HG03066 (cell line): ENCODE data around the gene SLC26A2.
"Not testable (repeated sequence)": the region's sequence is repeated elsewhere in the genome, so short reads cannot be mapped to it uniquely, and the experiment has no call there.

Experiments used
- ATAC-seq: cut with Tn5 transposase; IDR thresholded peaks from one replicate; pipeline ENCODE4 v1.9.1; 2021; ENCODE audit warnings: low read depth; ENCODE audit not compliant: unreplicated experiment

Gene SLC26A2

GRCh38 chr5:149936044-149936699 lies 24.4 kb upstream of the SLC26A2 start:
- ATAC-seq = no peak

- ATAC-seq = no peak
Measured at GRCh38 chr5:149936700-149937091, 23.9 kb upstream of the SLC26A2 start.

GRCh38 chr5:149937610-149938009 lies 22.9 kb upstream of the SLC26A2 start:
- ATAC-seq = no peak

GRCh38 chr5:149938279-149938678 lies 22.3 kb upstream of the SLC26A2 start:
- ATAC-seq = no peak

- ATAC-seq = no peak
Measured at GRCh38 chr5:149938791-149939358, 21.7 kb upstream of the SLC26A2 start.

DNA sequence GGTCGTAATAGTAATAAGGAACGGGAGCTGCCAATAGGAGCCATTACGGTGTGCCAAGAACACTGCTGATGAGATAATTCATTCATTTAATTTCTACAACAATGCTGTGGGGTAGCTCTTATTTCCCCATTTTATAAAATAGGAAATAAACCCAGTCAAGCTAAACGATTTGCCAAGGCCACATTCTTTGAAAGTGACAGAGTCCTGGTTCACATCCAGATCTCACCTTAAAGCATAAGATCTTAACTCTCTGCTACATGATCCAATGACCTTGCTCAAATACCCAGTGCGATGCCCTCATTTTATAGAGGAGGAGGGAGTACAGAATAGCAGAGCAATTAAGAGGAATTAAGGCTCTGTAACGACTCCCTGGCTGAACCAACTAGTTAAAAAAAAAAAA lies 21.0 kb upstream of the SLC26A2 start:
- no peak for ATAC-seq

DNA sequence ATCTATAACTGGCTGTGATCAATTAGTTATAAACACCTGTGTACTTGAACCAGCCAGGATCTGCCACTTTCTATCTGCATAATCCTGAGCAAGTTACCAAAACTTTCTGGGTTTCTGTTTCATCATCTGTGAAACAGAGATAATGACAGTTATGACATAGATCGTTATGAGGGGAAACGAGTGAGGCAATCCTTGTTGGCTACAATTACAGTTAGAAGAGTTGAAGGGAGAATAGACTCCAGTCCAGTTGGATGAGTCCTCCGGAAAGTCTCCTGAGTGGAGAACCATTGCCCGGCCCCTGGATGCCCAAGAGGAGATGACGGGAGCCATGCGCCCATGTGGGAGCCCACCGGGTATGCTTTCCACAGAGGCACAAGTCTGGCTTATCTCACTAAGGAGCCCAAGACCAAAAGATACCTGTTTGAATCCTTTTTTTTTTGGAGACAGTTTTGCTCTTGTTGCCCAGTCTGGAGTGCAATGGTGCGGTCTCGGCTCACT lies 20.4 kb upstream of the SLC26A2 start:
- ATAC-seq = no peak

DNA sequence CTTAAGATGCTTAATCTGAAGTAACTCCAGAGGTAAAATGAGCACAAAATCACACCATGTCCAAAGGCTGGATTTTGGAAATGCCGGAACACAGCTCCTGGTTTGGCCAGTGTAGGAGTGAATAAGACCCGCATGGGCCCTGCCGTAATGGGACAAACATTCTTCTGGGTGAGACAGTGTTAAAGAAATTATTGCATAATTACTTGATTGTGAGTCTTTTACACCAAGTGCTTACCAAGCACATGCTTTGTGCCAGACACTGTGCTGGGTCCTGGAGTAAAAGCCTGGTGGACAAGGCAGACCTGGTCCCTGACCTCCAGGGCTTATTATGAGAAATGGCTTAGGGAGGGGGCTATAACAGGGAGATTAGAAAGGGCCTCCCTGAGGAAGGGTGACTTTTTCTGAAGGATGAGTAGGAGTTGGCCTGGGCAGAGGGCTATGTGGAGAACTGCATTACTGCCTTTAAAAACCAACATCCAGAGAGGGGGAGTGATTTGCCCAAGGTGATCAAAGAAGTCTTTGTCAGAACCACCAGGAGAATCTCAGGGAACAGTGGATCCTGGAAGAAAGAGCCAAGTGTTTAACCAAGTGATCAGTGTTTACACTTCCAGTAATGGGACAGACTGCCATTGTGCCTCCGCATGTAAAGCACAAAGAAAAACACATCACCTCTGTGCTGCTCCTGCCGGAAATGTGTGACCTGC lies 19.5 kb upstream of the SLC26A2 start:
- ATAC-seq = no peak

GRCh38 chr5:149941795-149942194 lies 18.8 kb upstream of the SLC26A2 start:
- ATAC-seq = no peak

DNA sequence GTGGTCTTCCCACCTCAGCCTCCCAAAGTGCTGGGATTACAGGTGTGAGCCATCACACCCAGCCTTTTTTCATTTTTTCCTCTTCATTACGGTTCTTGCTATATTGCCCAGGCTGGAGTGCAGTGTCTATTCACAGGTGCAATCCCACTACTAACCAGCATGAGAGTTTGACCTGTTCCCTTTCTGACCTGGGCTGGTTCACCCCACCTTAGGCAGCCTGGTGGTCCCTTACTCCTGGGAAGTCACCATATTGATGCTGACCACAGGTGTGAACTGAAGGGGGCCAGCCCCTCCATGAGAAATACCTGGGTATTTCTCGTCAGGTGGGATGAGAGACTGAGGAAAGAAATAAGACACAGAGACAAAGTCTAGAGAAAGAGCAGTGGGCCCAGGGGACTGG lies 18.4 kb upstream of the SLC26A2 start:
- ATAC-seq = no peak

DNA sequence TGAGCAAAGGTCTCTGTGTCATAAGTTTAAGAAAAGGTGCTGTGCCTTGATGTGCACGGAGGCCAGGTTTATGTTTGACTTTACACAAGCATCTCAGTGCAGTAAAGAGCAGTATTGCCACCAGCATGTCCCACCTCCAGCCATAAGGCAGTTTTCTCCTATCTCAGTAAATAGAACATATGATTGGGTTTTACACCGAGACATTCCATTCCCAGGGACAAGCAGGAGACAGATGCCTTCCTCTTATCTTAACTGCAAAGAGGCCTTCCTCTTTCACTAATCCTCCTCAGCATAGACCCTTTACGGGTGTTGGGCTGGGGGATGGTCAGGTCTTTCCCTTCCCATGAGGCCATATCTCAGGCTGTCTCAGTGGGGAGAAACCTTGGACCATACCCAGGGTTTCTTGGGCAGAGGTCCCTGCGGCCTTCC lies 17.8 kb upstream of the SLC26A2 start:
- ATAC-seq = not testable (repeated sequence)

- ATAC-seq = not testable (repeated sequence)
Measured at GRCh38 chr5:149943177-149943949, 17.2 kb upstream of the SLC26A2 start.

DNA sequence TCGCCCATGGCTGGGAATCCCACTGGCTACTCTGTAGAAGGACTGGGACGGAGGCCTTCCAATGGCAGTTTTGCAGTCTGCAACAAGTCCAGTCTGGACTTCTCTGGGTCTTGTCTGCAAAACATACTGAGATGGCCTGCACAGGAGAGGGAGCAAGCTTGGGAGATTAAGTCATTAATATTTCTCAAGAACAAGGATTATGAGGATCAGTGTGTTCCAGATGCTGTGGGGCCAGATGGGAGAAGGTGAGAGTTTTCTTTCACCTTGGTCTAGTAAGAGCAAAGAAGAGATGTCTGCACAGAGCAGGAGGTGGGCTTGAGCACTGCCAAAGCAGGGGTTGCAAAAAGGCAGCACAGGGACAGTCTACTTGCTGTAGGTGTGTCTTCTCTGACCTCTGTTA lies 15.9 kb upstream of the SLC26A2 start, which contains the start of gene PDE6A:
TSS of gene PDE6A (minus strand) at position 128 of the 400 bp plus-strand sequence. CDS start at position 8, 120 bp downstream.
- no peak for ATAC-seq

DNA sequence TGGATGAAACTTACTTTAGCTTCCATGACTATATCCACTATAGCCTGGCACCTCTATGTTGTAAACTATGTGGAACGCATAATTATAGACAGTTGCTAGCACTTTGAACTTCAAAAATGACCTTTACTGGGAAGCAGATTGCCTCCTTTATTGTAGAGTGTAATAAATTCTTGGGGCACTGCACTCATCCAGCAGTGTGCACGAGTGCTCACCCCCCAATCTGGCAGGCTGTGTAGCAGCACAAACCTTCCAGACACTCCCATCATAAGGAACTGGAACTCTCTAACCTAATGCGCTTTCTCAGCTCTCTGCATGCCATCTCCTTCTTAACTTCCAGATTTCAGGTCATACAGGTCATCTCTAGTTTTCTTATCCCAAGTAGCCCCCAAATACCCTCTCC lies 14.4 kb upstream of the SLC26A2 start:
- ATAC-seq = no peak

- ATAC-seq = no peak
Measured at GRCh38 chr5:149948993-149949392, 11.6 kb upstream of the SLC26A2 start.

DNA sequence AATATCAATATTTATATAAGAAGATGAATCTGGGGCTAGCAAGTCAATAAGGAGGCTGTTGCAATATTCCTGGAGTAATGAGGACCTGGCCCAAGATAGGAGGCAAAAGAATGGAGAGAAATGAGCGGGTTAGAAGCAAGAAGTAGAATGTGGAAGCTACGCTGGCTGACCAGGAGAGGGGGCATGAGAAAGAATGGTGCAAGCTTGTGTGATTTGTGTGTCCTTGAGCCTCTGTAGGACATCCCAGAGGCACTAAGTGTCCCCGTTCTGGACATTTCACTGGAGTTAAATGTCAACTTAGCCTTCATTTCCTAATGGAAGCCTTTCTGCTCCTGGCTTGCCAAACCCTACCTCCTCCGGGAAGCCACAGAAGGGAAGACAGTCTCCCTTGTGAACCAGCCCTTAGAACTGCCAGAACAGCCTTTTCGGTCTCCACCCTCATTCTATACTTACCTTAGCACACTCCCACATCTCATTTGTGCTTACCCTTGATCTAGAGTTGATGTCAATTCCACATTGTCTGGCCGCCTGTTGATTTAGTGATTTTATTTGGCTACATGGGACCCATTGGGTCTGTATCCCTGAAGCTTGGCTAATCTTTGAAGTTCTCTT lies 9.3 kb upstream of the SLC26A2 start:
- no peak for ATAC-seq

DNA sequence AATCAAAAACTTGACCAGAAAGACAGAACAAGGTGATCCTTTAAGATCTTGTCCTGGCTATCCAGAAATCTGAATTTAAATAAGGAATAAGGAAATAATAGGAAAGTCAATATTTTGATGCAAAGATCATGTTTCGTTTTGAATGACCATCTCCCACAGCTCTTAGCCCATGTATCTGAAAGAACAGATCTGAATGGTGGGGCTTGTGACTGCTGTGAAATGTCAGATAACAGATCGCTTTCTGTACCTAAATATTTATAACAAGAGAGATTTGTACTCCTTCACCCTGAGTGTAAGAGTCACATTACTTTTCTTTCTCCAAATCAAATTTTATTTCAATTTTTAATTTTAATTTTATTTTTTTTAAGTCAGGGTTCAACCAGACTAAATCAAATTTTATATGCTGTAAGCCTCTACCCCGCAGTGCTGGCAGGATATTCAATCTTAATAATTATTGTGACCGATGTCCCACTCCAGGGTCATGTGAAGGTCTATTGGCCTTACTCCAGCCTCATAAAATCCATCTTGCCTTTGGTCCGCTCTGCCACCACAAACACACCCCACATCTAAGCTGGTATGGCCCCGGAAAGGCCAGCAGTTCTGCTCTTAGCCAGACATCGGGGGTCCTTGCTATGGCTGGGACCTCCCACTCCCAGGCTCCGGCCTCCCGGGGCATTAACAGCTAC lies 7.0 kb upstream of the SLC26A2 start:
- ATAC-seq = no peak

GRCh38 chr5:149954798-149955197 lies 5.8 kb upstream of the SLC26A2 start:
- no peak for ATAC-seq

- no peak for ATAC-seq
Measured at GRCh38 chr5:149956685-149957084, 3.9 kb upstream of the SLC26A2 start.

GRCh38 chr5:149957855-149958254 lies 2.7 kb upstream of the SLC26A2 start:
- no peak for ATAC-seq
